Measurements from ENCODE around the gene SPRN. TPM values are rescaled to one million over a fixed set of nuclear protein-coding genes. Genes with fewer than 3 reads are reported as not detected.

SPRN gene
- total and polyA plus RNA-seq, 11 donors: 0.04 to 0.25 (median 0.11) TPM; not detected in 6

- Histone ChIP-seq H3K27me3 (no peaks in the 10 kb centered on the region), H3K36me3 (no peaks in the 10 kb centered on the region), H3K9me3 (no peaks in the 10 kb centered on the region), H3K4me1 (no peaks in the 10 kb centered on the region), H3K27ac (no peak overlapping the region), H3K4me3 (no peak overlapping the region)
- ATAC-seq: no peak
- peak in 1 of 5 donors; percentile 57 for DNase-seq
- no peak for TF ChIP-seq CTCF (IDR thresholded peaks at IDR 0.05)
- no peak for TF ChIP-seq POLR2A (IDR thresholded peaks at IDR 0.05)
- intact Hi-C loops (cut with DNase I): no loop called here
- WGBS, 4 donors: 86 to 93% (median 89%) methylated on average over 30 to 34 of the region's 34 CpGs
These were observed 32.8 kb upstream of the SPRN start for GRCh38 chr10:133457100-133457841.

- H3K4me1 ChIP-seq: no peaks in the 10 kb centered on the region
- TF ChIP-seq CTCF (IDR thresholded peaks at IDR 0.05) (no peak), POLR2A (IDR thresholded peaks at IDR 0.05) (no peak)
- H3K27ac ChIP-seq: no peak overlapping the region
- WGBS, 4 donors: 84 to 88% (median 87%) methylated on average over 44 to 46 of the region's 46 CpGs
- H3K36me3 ChIP-seq: no peaks in the 10 kb centered on the region
- no peaks in the 10 kb centered on the region for H3K27me3 ChIP-seq
- ATAC-seq (no peak), DNase-seq (peak in 1 of 5 donors; percentile 51)
- H3K9me3 ChIP-seq: no peaks in the 10 kb centered on the region
- intact Hi-C loops (cut with DNase I): no loop called here
- no peak overlapping the region for H3K4me3 ChIP-seq
These were observed 31.9 kb upstream of the SPRN start for GRCh38 chr10:133456041-133456951.

DNA sequence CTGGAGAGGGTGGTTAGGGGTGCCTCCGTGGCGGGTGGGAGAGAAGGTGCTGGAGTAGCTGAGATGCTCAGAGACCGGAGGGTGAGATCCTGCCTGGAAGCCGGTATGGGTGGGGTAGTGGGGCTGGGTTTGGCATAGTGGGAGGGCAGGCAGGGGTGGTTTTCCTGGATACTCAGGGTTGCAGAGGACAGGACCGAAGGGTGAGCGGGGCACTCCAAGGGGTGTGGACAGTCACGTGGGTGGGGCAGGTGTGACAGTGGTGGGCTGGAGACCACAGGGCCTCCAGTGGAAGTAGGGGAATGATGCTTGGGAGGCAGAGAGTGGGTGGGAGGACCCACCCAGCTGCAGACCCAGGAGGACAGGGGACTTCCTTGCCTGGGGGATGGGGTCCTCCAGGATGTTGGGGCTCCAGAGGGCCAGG lies 31.2 kb upstream of the SPRN start:
- TF ChIP-seq POLR2A (IDR thresholded peaks at IDR 0.05) (no peak), CTCF (IDR thresholded peaks at IDR 0.05) (no peak)
- Histone ChIP-seq H3K4me3 (no peak overlapping the region), H3K27ac (no peak overlapping the region), H3K9me3 (no peaks in the 10 kb centered on the region), H3K36me3 (no peaks in the 10 kb centered on the region), H3K4me1 (no peaks in the 10 kb centered on the region), H3K27me3 (no peaks in the 10 kb centered on the region)
- intact Hi-C loops (cut with DNase I): no loop called here
- WGBS, 4 donors: 86 to 93% (median 88%) methylated on average over 7 of the region's 7 CpGs
- ATAC-seq: no peak
- DNase-seq: no peak

DNA sequence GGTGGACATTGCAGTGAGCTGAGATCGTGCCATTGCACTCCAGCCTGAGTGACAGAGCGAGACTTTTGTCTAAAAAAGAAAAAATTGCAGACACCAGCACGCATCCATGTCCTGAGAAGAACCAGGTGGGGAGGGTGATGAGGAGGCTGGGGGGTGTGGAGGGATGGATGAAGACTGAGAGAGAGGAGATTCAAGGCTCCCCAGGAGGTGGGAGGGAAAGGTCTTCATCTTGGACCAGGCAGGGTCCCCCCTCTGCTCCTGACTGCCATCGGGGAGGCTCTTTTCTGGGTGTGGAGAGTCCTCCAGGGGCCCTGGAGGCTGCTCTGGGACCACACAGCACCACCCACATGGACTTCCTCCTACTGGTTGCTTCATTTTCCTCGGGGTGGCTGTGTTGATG lies 30.8 kb upstream of the SPRN start:
- no peaks in the 10 kb centered on the region for H3K27me3 ChIP-seq
- TF ChIP-seq POLR2A (IDR thresholded peaks at IDR 0.05) (no peak), CTCF (IDR thresholded peaks at IDR 0.05) (no peak)
- intact Hi-C loops (cut with DNase I): no loop called here
- DNase-seq (no peak), ATAC-seq (no peak)
- no peaks in the 10 kb centered on the region for H3K4me1 ChIP-seq
- no peak overlapping the region for H3K27ac ChIP-seq
- H3K4me3 ChIP-seq: no peak overlapping the region
- peaks cover 0 to under 1% (median 0%) of the 10 kb centered on the region in 12 donors for H3K9me3 ChIP-seq
- 74 to 84% (median 81%) methylated on average over 5 of the region's 5 CpGs for WGBS, 4 donors
- no peaks in the 10 kb centered on the region for H3K36me3 ChIP-seq

Measured in heart left ventricle (tissue), 16 donors.